NB4 (cell line): ENCODE data around the gene TMIE.

Source experiments
- DNase-seq: peaks from one replicate; pipeline ENCODE4 v3.0.0; 2010; ENCODE audit warnings: low read depth
- H3K4me3 ChIP-seq: one replicate; pipeline ENCODE4 v1.5.1; 2011; ENCODE audit warnings: mild to moderate bottlenecking, low read depth, low read length, moderate library complexity
- CTCF ChIP-seq: IDR thresholded peaks from one replicate; pipeline ENCODE4 v1.5.1; 2012; ENCODE audit warnings: low read depth, low read length
- MYC ChIP-seq: IDR thresholded peaks from 2 replicates; pipeline ENCODE4 v1.6.1; 2011; ENCODE audit warnings: low read depth, low read length
- POLR2A ChIP-seq: IDR thresholded peaks from 2 replicates; pipeline ENCODE4 v1.6.1; 2011; ENCODE audit warnings: mild to moderate bottlenecking; ENCODE audit not compliant: insufficient read length; ENCODE audit errors: extremely low read depth
- TF ChIP-seq, protein P1 (sequence below): IDR thresholded peaks from 2 replicates; pipeline ENCODE4 v1.6.1; 2011; ENCODE audit warnings: low read depth, low read length

TMIE gene

DNA sequence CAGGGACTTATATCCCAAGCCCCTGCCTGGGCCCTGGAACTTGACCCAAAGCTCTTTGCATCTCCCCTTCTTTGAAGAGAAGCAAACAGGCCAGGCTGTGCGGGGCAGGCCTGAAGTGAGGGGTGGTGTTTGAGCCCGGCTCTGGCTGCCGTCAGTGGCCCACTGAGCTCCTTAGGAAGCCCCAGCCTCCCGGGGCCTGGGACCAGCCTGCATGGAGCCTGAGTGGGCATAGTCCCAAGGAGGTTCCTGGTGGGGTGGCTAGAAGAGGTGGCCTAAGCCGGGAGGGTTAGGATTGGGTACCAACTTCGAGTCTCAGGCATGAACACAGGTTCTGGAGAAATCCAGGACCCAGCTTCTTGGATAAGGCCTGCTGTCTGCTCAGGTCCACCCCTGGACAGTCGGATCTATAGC, 6.4 kb downstream of the TMIE start:
- TF ChIP-seq POLR2A (no peak), CTCF (no peak), MYC (no peak)
- DNase-seq: no peak
- no peak overlapping the region for H3K4me3 ChIP-seq

DNA sequence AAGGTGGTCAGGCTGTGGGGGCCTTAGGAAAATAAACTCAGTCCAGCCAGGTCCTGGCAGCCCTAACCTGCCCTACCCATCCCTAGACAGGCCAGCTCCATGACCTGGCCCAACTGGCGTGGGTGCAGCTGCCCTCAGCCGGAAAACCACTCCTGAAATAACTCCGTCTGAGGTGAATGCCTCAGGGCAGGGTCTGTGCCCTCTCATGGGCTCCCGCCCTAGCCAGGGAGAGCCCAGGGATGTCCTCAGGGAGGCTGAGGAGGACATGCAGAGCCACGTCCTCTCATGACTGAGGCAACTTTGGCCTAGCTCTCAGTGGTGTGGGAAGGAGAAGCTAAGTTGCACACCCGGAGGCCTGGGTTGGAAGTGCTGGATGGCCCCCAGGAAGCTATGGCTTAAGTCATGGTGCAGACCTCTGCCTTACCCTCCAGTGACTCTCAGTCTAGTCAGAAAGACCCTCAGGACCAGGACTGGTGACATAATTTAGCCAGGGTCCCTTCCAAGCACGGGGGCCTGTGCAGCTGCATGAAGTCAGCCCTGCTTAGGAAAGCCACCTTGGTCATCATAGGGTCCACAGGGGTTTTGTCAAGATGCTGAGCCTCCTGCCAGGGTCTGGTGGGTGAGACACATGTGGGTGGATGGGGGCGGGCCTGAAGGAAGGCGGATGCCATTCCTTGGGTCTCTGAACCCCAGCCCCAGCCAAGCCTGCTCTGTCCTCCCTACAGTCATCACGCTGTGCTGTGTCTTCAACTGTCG, 7.4 kb downstream of the TMIE start:
- no peak for DNase-seq
- TF ChIP-seq CTCF (no peak), MYC (no peak), POLR2A (no peak)
- TF ChIP-seq, protein P1, sequence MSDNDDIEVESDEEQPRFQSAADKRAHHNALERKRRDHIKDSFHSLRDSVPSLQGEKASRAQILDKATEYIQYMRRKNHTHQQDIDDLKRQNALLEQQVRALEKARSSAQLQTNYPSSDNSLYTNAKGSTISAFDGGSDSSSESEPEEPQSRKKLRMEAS: no peak
- no peak overlapping the region for H3K4me3 ChIP-seq

- TF ChIP-seq, protein P1: no peak
- TF ChIP-seq MYC: no peak
- TF ChIP-seq POLR2A: no peak
- TF ChIP-seq CTCF: no peak
- H3K4me3 ChIP-seq: no peak overlapping the region
- no peak for DNase-seq
Measured at GRCh38 chr3:46709157-46709654, 8.0 kb downstream of the TMIE start.

DNA sequence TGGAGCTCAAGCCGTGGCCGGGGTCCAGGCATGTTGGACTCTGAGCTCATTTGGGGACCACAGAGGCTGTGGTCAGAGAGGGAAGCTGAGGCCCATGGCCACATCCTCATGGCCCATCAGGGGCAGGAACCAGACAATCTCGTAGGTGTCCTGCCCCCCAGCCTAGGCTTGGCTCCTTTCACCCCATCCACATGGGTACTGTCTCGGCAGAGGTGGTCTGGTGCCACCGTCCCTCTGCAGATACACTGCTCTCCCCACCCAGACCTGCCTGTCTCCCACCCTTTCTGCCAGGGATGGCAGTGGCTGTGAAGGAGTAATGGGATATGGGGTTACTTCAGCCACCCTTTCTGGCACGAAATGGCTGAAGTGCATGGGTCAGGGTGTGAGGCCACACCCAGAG, 8.5 kb downstream of the TMIE start:
- TF ChIP-seq MYC (no peak), POLR2A (no peak), CTCF (no peak)
- TF ChIP-seq, protein P1: no peak
- no peak overlapping the region for H3K4me3 ChIP-seq
- no peak for DNase-seq

- no peak for DNase-seq
- TF ChIP-seq CTCF: no peak
- no peak for TF ChIP-seq MYC
- TF ChIP-seq, protein P1: no peak
- no peak for TF ChIP-seq POLR2A
- H3K4me3 ChIP-seq: no peak overlapping the region
Measured at GRCh38 chr3:46710229-46710628, 9.0 kb downstream of the TMIE start.

- DNase-seq: no peak
- no peak overlapping the region for H3K4me3 ChIP-seq
- TF ChIP-seq POLR2A: no peak
- TF ChIP-seq, protein P1: no peak
Measured at GRCh38 chr3:46710671-46711295, 9.6 kb downstream of the TMIE start.
